Kidney (tissue), 14 donors: ENCODE data around the gene HERC5. TPM values are rescaled to one million over a fixed set of nuclear protein-coding genes. Genes with fewer than 3 reads are reported as not detected.
"Not testable (repeated sequence)": the region's sequence is repeated elsewhere in the genome, so short reads cannot be mapped to it uniquely, and the experiment has no call there.

Experiments used
- DNase-seq, 5 donors: peaks; one replicate each; pipeline ENCODE4 v3.0.0-alpha.2; 2013 to 2020
- FAIRE-seq: peaks from 2 replicates; lab custom pipeline; 2012; peaks lifted over from hg19 to GRCh38; lab: Jason Lieb, UNC
- H3K27ac ChIP-seq, 2 donors: one replicate each; pipeline ENCODE4 v1.7.0; 2013; ENCODE audit warnings: low read depth in 2 of 2, low read length in 2 of 2, inconsistent platforms in 1 of 2
- H3K27me3 ChIP-seq: one replicate; pipeline ENCODE4 v1.7.1; 2013; ENCODE audit warnings: low read length, inconsistent platforms; ENCODE audit not compliant: control insufficient read depth, insufficient read depth
- H3K36me3 ChIP-seq, 3 donors: one replicate each; pipeline versions ENCODE4 v1.7.0 to v1.7.1; 2013; ENCODE audit warnings: low read length in 3 of 3, control low read depth in 1 of 3, inconsistent platforms in 1 of 3; ENCODE audit not compliant: insufficient read depth in 3 of 3, control insufficient read depth in 2 of 3
- H3K4me1 ChIP-seq, 3 donors: one replicate each; pipeline versions ENCODE4 v1.7.0 to v1.7.1; 2013; ENCODE audit warnings: low read length in 3 of 3, inconsistent platforms in 1 of 3, low read depth in 1 of 3; ENCODE audit not compliant: control insufficient read depth in 2 of 3, insufficient read depth in 2 of 3
- H3K4me3 ChIP-seq, 3 donors: one replicate each; pipeline versions ENCODE4 v1.7.0 to v1.8.1; 2013; ENCODE audit warnings: low read length in 3 of 3, control low read depth in 1 of 3, inconsistent platforms in 1 of 3
- H3K9ac ChIP-seq, 3 donors: one replicate each; pipeline versions ENCODE4 v1.7.0 to v1.7.1; 2013; ENCODE audit warnings: low read length in 3 of 3, control low read depth in 1 of 3, inconsistent platforms in 1 of 3
- H3K9me3 ChIP-seq, 3 donors: one replicate each; pipeline versions ENCODE4 v1.7.0 to v1.7.1; 2013; ENCODE audit warnings: low read length in 3 of 3, control low read depth in 1 of 3, inconsistent platforms in 1 of 3; ENCODE audit not compliant: control insufficient read depth in 2 of 3, insufficient read depth in 1 of 3
- intact Hi-C: fragments of 100-400 bp; cut with DNase I; formaldehyde crosslinking; loops from one replicate; pipeline ENCODE4 v1.11.1; 2022
- polyA plus RNA-seq: library from polyadenylated mRNA; stranded (reverse); fragments of 350-450 nt; fragmentation: Illumina TruSeq; extraction: RNeasy Lipid Tissue Mini Kit (QIAGEN cat#74804); gene quantifications from one replicate; pipeline ENCODE4 v1.2.3, GENCODE V29; 2014; ENCODE audit warnings: low read depth, low replicate concordance; ENCODE audit not compliant: insufficient read depth
- total RNA-seq: library from RNA; stranded (reverse); fragmentation: NEBNext Ultra II Directional; extraction: Animal tissue kit (Norgen Biotek cat#: 25700); gene quantifications from one replicate; pipeline ENCODE4 v1.2.1, GENCODE V29; 2021
- TF ChIP-seq, protein P1 (sequence below): IDR thresholded peaks from 3 replicates; pipeline ENCODE4 v1.5.1; 2012; ENCODE audit warnings: mild to moderate bottlenecking, moderate library complexity, borderline replicate concordance; ENCODE audit not compliant: insufficient read depth; ENCODE audit errors: extremely low read depth
- donor health status: control.
- donor health status: control.
- donor health status: control.
- donor health status: control.
- donor health status: control.
- donor health status: DM: yes; HTN: yes; CAD: no.
- donor health status: Normal renal cell carcinoma (clear cell type).

Gene HERC5
- total and polyA plus RNA-seq, 2 donors from 2014 or later = 4.7 to 6.5 TPM

- no peak for FAIRE-seq
- Histone ChIP-seq H3K36me3 (no peaks in the 10 kb centered on the region), H3K27ac (no peak overlapping the region), H3K4me1 (no peaks in the 10 kb centered on the region), H3K27me3 (no peaks in the 10 kb centered on the region), H3K9ac (no peak overlapping the region), H3K4me3 (no peak overlapping the region), H3K9me3 (no peaks in the 10 kb centered on the region)
- intact Hi-C loops = no loop called here
- DNase-seq = no peak
- TF ChIP-seq, protein P1, sequence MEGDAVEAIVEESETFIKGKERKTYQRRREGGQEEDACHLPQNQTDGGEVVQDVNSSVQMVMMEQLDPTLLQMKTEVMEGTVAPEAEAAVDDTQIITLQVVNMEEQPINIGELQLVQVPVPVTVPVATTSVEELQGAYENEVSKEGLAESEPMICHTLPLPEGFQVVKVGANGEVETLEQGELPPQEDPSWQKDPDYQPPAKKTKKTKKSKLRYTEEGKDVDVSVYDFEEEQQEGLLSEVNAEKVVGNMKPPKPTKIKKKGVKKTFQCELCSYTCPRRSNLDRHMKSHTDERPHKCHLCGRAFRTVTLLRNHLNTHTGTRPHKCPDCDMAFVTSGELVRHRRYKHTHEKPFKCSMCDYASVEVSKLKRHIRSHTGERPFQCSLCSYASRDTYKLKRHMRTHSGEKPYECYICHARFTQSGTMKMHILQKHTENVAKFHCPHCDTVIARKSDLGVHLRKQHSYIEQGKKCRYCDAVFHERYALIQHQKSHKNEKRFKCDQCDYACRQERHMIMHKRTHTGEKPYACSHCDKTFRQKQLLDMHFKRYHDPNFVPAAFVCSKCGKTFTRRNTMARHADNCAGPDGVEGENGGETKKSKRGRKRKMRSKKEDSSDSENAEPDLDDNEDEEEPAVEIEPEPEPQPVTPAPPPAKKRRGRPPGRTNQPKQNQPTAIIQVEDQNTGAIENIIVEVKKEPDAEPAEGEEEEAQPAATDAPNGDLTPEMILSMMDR = no peak
These were observed 9.4 kb upstream of the HERC5 start for GRCh38 chr4:88447371-88448095.

- DNase-seq, H3K4me3 ChIP-seq, intact Hi-C loops, H3K9me3 ChIP-seq, H3K36me3 ChIP-seq, H3K27ac ChIP-seq, H3K4me1 ChIP-seq, H3K9ac ChIP-seq, H3K27me3 ChIP-seq, FAIRE-seq: not testable (repeated sequence)
These were observed 8.6 kb upstream of the HERC5 start for GRCh38 chr4:88448211-88448765.

GRCh38 chr4:88448889-88449288 lies 8.0 kb upstream of the HERC5 start:
- Histone ChIP-seq H3K27me3 (no peaks in the 10 kb centered on the region), H3K4me3 (no peak overlapping the region), H3K9ac (no peak overlapping the region), H3K9me3 (no peaks in the 10 kb centered on the region), H3K4me1 (no peaks in the 10 kb centered on the region), H3K27ac (no peak overlapping the region), H3K36me3 (no peaks in the 10 kb centered on the region)
- FAIRE-seq = no peak
- DNase-seq = no peak
- TF ChIP-seq, protein P1 = no peak
- intact Hi-C loops = no loop called here

GRCh38 chr4:88449290-88449689 lies 7.6 kb upstream of the HERC5 start:
- intact Hi-C loops = no loop called here
- TF ChIP-seq, protein P1 = no peak
- Histone ChIP-seq H3K27me3 (no peaks in the 10 kb centered on the region), H3K9me3 (no peaks in the 10 kb centered on the region), H3K36me3 (no peaks in the 10 kb centered on the region), H3K9ac (no peak overlapping the region), H3K4me1 (no peaks in the 10 kb centered on the region), H3K27ac (no peak overlapping the region), H3K4me3 (no peak overlapping the region)
- DNase-seq (no peak), FAIRE-seq (no peak)
